ENCODE data around the gene GABRP.

DNA sequence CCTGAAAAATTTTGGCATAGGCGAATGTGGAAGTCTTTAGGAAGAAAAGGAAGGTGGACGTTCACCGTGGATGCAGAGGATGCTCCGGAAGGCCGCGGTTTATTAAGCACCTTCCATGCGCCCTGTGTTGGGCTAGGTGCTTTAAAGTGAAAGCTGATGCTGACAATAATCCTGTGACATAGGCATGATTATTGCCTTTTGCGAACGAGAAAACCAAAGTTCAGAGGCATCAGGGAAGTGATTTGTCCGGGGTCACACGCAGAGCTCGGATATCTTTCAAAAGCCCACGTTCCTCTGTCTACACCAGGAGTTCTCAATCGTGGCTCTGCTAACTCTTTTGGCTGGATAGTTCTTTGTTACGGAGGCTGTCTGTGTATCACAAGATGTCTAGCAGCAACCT lies 12.0 kb upstream of the GABRP start:
- TF ChIP-seq POLR2A (IDR thresholded peaks at IDR 0.05), result no peak
- TF ChIP-seq, protein P1, sequence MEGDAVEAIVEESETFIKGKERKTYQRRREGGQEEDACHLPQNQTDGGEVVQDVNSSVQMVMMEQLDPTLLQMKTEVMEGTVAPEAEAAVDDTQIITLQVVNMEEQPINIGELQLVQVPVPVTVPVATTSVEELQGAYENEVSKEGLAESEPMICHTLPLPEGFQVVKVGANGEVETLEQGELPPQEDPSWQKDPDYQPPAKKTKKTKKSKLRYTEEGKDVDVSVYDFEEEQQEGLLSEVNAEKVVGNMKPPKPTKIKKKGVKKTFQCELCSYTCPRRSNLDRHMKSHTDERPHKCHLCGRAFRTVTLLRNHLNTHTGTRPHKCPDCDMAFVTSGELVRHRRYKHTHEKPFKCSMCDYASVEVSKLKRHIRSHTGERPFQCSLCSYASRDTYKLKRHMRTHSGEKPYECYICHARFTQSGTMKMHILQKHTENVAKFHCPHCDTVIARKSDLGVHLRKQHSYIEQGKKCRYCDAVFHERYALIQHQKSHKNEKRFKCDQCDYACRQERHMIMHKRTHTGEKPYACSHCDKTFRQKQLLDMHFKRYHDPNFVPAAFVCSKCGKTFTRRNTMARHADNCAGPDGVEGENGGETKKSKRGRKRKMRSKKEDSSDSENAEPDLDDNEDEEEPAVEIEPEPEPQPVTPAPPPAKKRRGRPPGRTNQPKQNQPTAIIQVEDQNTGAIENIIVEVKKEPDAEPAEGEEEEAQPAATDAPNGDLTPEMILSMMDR (IDR thresholded peaks at IDR 0.05), result no peak
